K562 (cell line): Measurements from ENCODE around the gene ARFRP1. TPM values are rescaled to one million over a fixed set of nuclear protein-coding genes. Genes with fewer than 3 reads are reported as not detected.
A peak's percentile ranks its signal among the peaks of the same experiment; 100 is the strongest.

Source experiments
- ATAC-seq: fragments of 200-7000 bp; cut with Tn5 transposase; 3 replicates; pipeline ENCODE4 v1.9.1; 2020; ENCODE audit warnings: moderate library complexity
- BruUV-seq: library from RNA; stranded (reverse); fragments of 400-500 nt; replicated peaks from 2 replicates; lab custom pipeline; 2021; lab: Mats Ljungman, UMichigan
- CTCF ChIA-PET: fragments of 300-600 bp; formaldehyde crosslinking; extraction: SDS; loops from one replicate; lab custom pipeline; 2021; ENCODE audit warnings: low intra/inter-chr PET ratio; lab: Yijun Ruan, JAX
- POLR2A ChIA-PET: fragments of 300-600, 350-650 bp; sonication (Branson Sonifier 250); formaldehyde crosslinking; extraction: SDS; loops from one replicate; lab custom pipeline; 2021; ENCODE audit warnings: antibody characterized with exemption, inconsistent platforms; lab: Yijun Ruan, JAX
- DNase-seq, 4 experiments: peaks; one replicate each; pipeline versions ENCODE4 v3.0.0 to v3.0.0-alpha.2; 2011 to 2018; ENCODE audit warnings: low spot score in 3 of 4, mixed read lengths in 3 of 4; ENCODE audit errors: extremely low read depth in 1 of 4
- FAIRE-seq: peaks from 2 replicates; lab custom pipeline; 2011; peaks lifted over from hg19 to GRCh38; lab: Jason Lieb, UNC
- H2AFZ ChIP-seq: 2 replicates; pipeline ENCODE4 v1.6.0; 2011; ENCODE audit warnings: low read depth, low read length, control low read depth, inconsistent platforms
- H3K27ac ChIP-seq: fragments of 200-600 bp; 3 replicates; pipeline ENCODE4 v1.8.0; 2011; ENCODE audit warnings: low read depth, mild to moderate bottlenecking, control low read depth, inconsistent platforms, low read length, moderate library complexity, mixed read lengths; ENCODE audit errors: extremely low read depth
- H3K27me3 ChIP-seq, 2 experiments: fragments of 300-600 bp in 1 of 2; 2 replicates in 1 of 2; 3 replicates in 1 of 2; pipeline versions ENCODE4 v1.6.0 to v1.8.0; 2011; ENCODE audit warnings: inconsistent platforms in 2 of 2, low read length in 2 of 2, mild to moderate bottlenecking in 1 of 2, mixed read lengths in 1 of 2, moderate library complexity in 1 of 2; ENCODE audit not compliant: control insufficient read depth in 2 of 2, insufficient read depth in 2 of 2
- H3K36me3 ChIP-seq: fragments of 300-600 bp; 3 replicates; pipeline ENCODE4 v1.8.0; 2011; ENCODE audit warnings: mild to moderate bottlenecking, low read length, inconsistent platforms; ENCODE audit not compliant: control insufficient read depth, insufficient read depth
- H3K4me1 ChIP-seq, 2 experiments: fragments of 200-600 bp in 1 of 2; replicated peaks in 1 of 2; 2 replicates in 1 of 2; 3 replicates in 1 of 2; pipeline versions ENCODE4 v1.5.1 to v1.8.0; 2011; ENCODE audit warnings: inconsistent platforms in 2 of 2, low read length in 2 of 2, mild to moderate bottlenecking in 1 of 2, mixed read lengths in 1 of 2, moderate library complexity in 1 of 2; ENCODE audit not compliant: control insufficient read depth in 2 of 2, insufficient read depth in 2 of 2
- H3K4me2 ChIP-seq: 2 replicates; pipeline ENCODE4 v1.6.1; 2011; ENCODE audit warnings: low read length, control low read depth, inconsistent platforms, mixed read lengths; ENCODE audit not compliant: insufficient read depth
- H3K4me3 ChIP-seq: fragments of 200-600 bp; sonication (generic), shearing (Covaris generic); 2 replicates; pipeline ENCODE4 v1.5.1; 2016; ENCODE audit warnings: control low read depth, inconsistent platforms
- H3K79me2 ChIP-seq: fragments of 200-600 bp; 3 replicates; pipeline ENCODE4 v1.8.0; 2011; ENCODE audit warnings: low read length, inconsistent platforms; ENCODE audit not compliant: control insufficient read depth, insufficient read depth
- H3K9ac ChIP-seq, 2 experiments: 2 replicates each; pipeline versions ENCODE4 v1.6.0 to v1.6.1; 2011; ENCODE audit warnings: low read depth in 2 of 2, low read length in 2 of 2, control low read depth in 1 of 2, inconsistent platforms in 1 of 2, mild to moderate bottlenecking in 1 of 2, mixed read lengths in 1 of 2; ENCODE audit not compliant: insufficient read depth in 1 of 2
- H3K9me1 ChIP-seq: one replicate; pipeline ENCODE4 v1.6.0; 2011; ENCODE audit warnings: inconsistent platforms, mild to moderate bottlenecking, low read length, moderate library complexity; ENCODE audit not compliant: control insufficient read depth, insufficient read depth
- H3K9me3 ChIP-seq: replicated peaks from 2 replicates; pipeline ENCODE4 v1.5.1; 2011; ENCODE audit warnings: low read depth, low read length, inconsistent platforms; ENCODE audit not compliant: control insufficient read depth, insufficient read depth
- H4K20me1 ChIP-seq: replicated peaks from 2 replicates; pipeline ENCODE4 v1.6.1; 2011; ENCODE audit warnings: low read length, inconsistent platforms, mixed read lengths; ENCODE audit not compliant: control insufficient read depth, insufficient read depth
- CEBPB ChIP-seq: fragments of 450-650 bp; IDR thresholded peaks from 2 replicates; pipeline ENCODE4 v1.6.1; 2016; ENCODE audit warnings: missing genetic modification characterization, missing compliant biosample characterization
- HMGN3 ChIP-seq: IDR thresholded peaks from 2 replicates; pipeline ENCODE4 v1.6.1; 2011; ENCODE audit warnings: borderline replicate concordance, low read depth, mild to moderate bottlenecking, mixed read lengths, low read length; ENCODE audit not compliant: insufficient read length; ENCODE audit errors: extremely low read depth
- KAT2B ChIP-seq: IDR thresholded peaks from one replicate; pipeline ENCODE4 v1.6.1; 2012; ENCODE audit warnings: low read depth, mild to moderate bottlenecking, control low read depth, inconsistent platforms, low read length, moderate library complexity
- ZKSCAN1 ChIP-seq: fragments of 150-350 bp; IDR thresholded peaks from 2 replicates; pipeline ENCODE4 v1.6.1; 2016; ENCODE audit warnings: low read depth, low read length
- ZNF146 ChIP-seq: IDR thresholded peaks from one replicate; pipeline ENCODE4 v1.6.1; 2018; ENCODE audit warnings: missing compliant biosample characterization; ENCODE audit not compliant: unreplicated experiment
- ZNF431 ChIP-seq: sonication (generic); formaldehyde crosslinking; IDR thresholded peaks from 2 replicates; pipeline ENCODE4 v1.8.0; 2022; ENCODE audit warnings: mild to moderate bottlenecking, missing genetic modification reagents
- ZNF696 ChIP-seq: fragments of 250-450 bp; sonication (Bioruptor Pico); conservative IDR thresholded peaks from 2 replicates; pipeline ENCODE4 v1.4.0; 2020; ENCODE audit warnings: mild to moderate bottlenecking, moderate library complexity
- ZSCAN32 ChIP-seq: fragments of 450-650 bp; formaldehyde crosslinking; IDR thresholded peaks from 2 replicates; pipeline ENCODE4 v1.4.0; 2020; ENCODE audit warnings: mild to moderate bottlenecking, moderate library complexity
- WGBS: fragments of 100-300 bp; shearing (Covaris generic); methylation state at CpG from one replicate; pipeline ENCODE4 v1.1.6; 2016; ENCODE audit warnings: low coverage, mixed read lengths; ENCODE audit not compliant: insufficient coverage; ENCODE audit errors: missing lambda C conversion rate; 5-methylcytosine and 5-hydroxymethylcytosine counted together
- in situ Hi-C: fragments of 300-500 bp; cut with MboI; formaldehyde crosslinking; loops from 4 replicates; pipeline ENCODE4 v1.15.0; 2018; ENCODE audit warnings: inconsistent platforms, mixed read lengths
- intact Hi-C: fragments of 100-400 bp; cut with micrococcal nuclease; formaldehyde crosslinking; loops from 2 replicates; pipeline ENCODE4 v1.14.2; 2022
- polyA plus RNA-seq, 8 experiments: library from polyadenylated mRNA; depleted of rRNA in 4 of 8; stranded (reverse) in 5 of 8; unstranded in 3 of 8; fragments of >200 nt; fragmentation: Nextera tagmentation in 2 of 8; fragmentation: Illumina TruSeq in 1 of 8; extraction: Ambion mirVana in 2 of 8; extraction: Trizol in 1 of 8; gene quantifications; 2 replicates each; pipeline versions ENCODE4 v1.2.1 to v1.2.3, GENCODE V29; 2011 to 2014; ENCODE audit warnings: inconsistent platforms in 1 of 8, missing spikeins in 1 of 8
- total RNA-seq, 7 experiments: library from RNA; depleted of rRNA in 6 of 7; stranded (reverse); fragments of >200 nt in 6 of 7; fragmentation: Illumina TruSeq in 2 of 7; extraction: Trizol in 2 of 7; gene quantifications; 2 replicates each; pipeline versions ENCODE4 v1.2.1 to v1.2.3, GENCODE V29; 2011 to 2021; ENCODE audit warnings: low replicate concordance in 1 of 7
- TF ChIP-seq, protein P1 (sequence below): fragments of 250-450 bp; sonication (Bioruptor Pico); IDR thresholded peaks from 2 replicates; pipeline ENCODE4 v1.5.0; 2020; ENCODE audit warnings: mild to moderate bottlenecking, borderline replicate concordance

Gene ARFRP1
- total and polyA plus RNA-seq, 9 of the 15 experiments (the other 6 are each of a cell fraction or from before 2014, with no cell fraction given), result 2.2 to 78.9 (median 37.3) TPM

DNA sequence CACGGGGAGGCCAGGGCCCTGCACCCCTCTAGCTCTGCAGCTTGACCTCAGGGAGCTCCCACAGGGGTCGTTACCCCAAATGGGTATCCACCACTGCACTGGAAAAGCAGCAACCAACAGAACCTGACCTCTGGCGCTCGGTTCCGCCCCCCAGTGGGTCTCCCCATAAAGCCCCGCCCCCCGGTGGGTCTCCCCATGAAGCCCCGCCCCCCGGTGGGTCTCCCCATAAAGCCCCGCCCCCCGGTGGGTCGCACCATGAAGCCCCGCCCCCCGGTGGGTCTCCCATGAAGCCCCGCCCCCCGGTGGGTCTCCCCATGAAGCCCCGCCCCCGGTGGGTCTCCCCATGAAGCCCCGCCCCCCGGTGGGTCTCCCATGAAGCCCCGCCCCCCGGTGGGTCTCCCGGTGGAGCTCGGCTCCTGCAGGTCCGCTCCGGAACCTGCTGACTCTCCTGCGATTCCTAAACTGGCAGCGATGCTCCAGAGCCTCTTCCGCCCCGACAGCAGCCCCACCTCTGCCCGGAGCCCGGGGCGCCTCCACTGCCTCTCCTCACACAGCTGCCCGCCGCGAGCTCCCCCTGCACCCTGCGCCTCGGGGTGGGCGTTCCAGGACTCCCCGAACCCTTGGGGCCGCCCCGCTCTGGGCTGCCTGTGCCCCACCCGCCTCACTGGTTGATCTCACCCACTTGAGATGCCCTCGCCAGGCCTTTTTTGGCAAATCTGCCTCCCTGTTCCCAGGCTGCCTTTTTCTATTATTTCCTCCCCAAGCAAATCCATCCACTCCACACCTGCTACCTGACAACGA lies 43.9 kb upstream of the ARFRP1 start:
- POLR2A ChIA-PET, result interaction anchor here (0.6 kb wide), 1 partner anchor 53 kb away, joined by 3 read pairs; no protein-coding TSS in a partner anchor
- H3K9ac ChIP-seq, result peak overlapping the region in 1 of 2 experiments; percentile 54; a peak in 3 of 4 replicates
- intact Hi-C loops, result no loop called here
- H3K79me2 ChIP-seq, result no peaks in the 10 kb centered on the region
- H4K20me1 ChIP-seq, result no peaks in the 10 kb centered on the region
- H3K9me1 ChIP-seq, result no peaks in the 10 kb centered on the region
- BruUV-seq, result no TSS peak
- TF ChIP-seq HMGN3 (peak; percentile 4), CEBPB (tag) (no peak), ZNF146 (CRISPR knock-in tag) (no peak), ZSCAN32 (CRISPR knock-in tag) (no peak), KAT2B (no peak), ZNF696 (CRISPR knock-in tag) (no peak), ZNF431 (CRISPR knock-in tag) (no peak), ZKSCAN1 (no peak)
- TF ChIP-seq, protein P1, sequence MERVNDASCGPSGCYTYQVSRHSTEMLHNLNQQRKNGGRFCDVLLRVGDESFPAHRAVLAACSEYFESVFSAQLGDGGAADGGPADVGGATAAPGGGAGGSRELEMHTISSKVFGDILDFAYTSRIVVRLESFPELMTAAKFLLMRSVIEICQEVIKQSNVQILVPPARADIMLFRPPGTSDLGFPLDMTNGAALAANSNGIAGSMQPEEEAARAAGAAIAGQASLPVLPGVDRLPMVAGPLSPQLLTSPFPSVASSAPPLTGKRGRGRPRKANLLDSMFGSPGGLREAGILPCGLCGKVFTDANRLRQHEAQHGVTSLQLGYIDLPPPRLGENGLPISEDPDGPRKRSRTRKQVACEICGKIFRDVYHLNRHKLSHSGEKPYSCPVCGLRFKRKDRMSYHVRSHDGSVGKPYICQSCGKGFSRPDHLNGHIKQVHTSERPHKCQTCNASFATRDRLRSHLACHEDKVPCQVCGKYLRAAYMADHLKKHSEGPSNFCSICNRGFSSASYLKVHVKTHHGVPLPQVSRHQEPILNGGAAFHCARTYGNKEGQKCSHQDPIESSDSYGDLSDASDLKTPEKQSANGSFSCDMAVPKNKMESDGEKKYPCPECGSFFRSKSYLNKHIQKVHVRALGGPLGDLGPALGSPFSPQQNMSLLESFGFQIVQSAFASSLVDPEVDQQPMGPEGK (CRISPR knock-in tag), result no peak
- TF ChIP-seq, all 486 proteins: peak for 1
- WGBS, result 81% methylated on average over 20 of the region's 45 CpGs
- ATAC-seq (peak; percentile 6; the same call in 1 of the 3 replicates), DNase-seq (peak in 2 of 4 experiments; percentile 24 to 39), FAIRE-seq (no peak)
- Histone ChIP-seq H3K4me3 (no peak overlapping the region), H3K9me3 (no peaks in the 10 kb centered on the region), H2AFZ (peak overlapping the region; percentile 86), H3K4me1 (peaks cover 9 to 63% of the 10 kb centered on the region in 2 experiments), H3K27me3 (no peaks in the 10 kb centered on the region), H3K27ac (no peak overlapping the region; the same call in 2 of the 3 replicates), H3K36me3 (no peaks in the 10 kb centered on the region), H3K4me2 (peak overlapping the region; percentile 58)
- CTCF ChIA-PET, result no interaction called here
- in situ Hi-C loops, result no loop called here
